GM23248 (cell line): ENCODE results near the gene CCDC167.

Experiments used
- EZH2 ChIP-seq: fragments of 200-600 bp; sonication (generic); IDR thresholded peaks from 2 replicates; pipeline ENCODE4 v1.6.1; 2018; ENCODE audit warnings: antibody characterized with exemption, mild to moderate bottlenecking; ENCODE audit not compliant: insufficient read depth, poor library complexity, severe bottlenecking
- EZH2phosphoT487 ChIP-seq: fragments of 200-600 bp; sonication (generic); IDR thresholded peaks from 2 replicates; pipeline ENCODE4 v1.6.1; 2018; ENCODE audit warnings: antibody characterized with exemption, moderate library complexity, mild to moderate bottlenecking, low read depth; ENCODE audit not compliant: insufficient read depth

DNA sequence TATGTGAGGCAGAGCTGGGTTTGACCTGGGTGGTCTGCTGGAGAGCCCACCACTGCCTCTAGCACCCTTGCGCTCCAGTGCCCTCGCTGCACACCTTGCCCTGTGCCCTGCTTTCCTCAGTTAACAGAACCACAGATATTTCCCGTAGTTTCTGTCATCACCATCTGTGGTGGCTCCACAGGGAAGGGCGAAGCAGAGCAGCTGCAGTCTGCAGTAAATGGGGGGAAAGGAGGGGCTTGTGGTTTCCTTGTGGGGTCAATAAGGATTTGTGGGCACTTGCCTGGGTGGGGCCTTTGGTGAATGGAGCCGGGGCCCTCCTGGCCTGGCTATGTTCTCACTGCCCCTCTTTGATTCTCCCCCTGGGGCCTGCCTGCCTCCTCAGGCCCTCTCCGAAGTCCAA is 21.2 kb upstream of the CCDC167 start:
- TF ChIP-seq EZH2phosphoT487 (no peak), EZH2 (no peak)
